Occipital lobe (tissue), 2 donors: Measurements from ENCODE around the gene ULK3. TPM values are rescaled to one million over a fixed set of nuclear protein-coding genes. Genes with fewer than 3 reads are reported as not detected.

Experiments used
- small RNA-seq: library from RNA; depleted of rRNA; stranded (forward); fragments of <200 nt; gene quantifications from one replicate; pipeline ENCODE3, GENCODE V24; 2014
- total RNA-seq: library from RNA; depleted of rRNA; stranded (reverse); fragments of >200 nt; gene quantifications from one replicate; pipeline ENCODE4 v1.2.3, GENCODE V29; 2014

The ULK3 gene
- total RNA-seq, 1 donor from 2014 or later = 32.4 TPM

Small RNAs within 50 kb of the gene (small RNA-seq; reads per million reads assigned to genes)
- gene CPLX3 = not detected
- not detected for gene MIR4513
- gene MIR6882 = 0.38 reads per million, percentile 32 among the genes with 10 or more reads in this experiment

Other genes with a start within 250 kb of the ULK3 start
- gene CLK3, start 227.3 kb downstream of the ULK3 start, total RNA-seq = 27.0 TPM
- gene EDC3, start 147.1 kb downstream of the ULK3 start, total RNA-seq = 12.9 TPM
- gene CYP1A1, start 117.6 kb downstream of the ULK3 start, total RNA-seq = 0.47 TPM
- not detected for gene CYP1A2, start 94.3 kb downstream of the ULK3 start, total RNA-seq
- gene CSK, start 61.1 kb downstream of the ULK3 start, total RNA-seq = 24.0 TPM
- not detected for gene LMAN1L, start 30.3 kb downstream of the ULK3 start, total RNA-seq
- 1.6 TPM for gene CPLX3, start 16.5 kb downstream of the ULK3 start, total RNA-seq
- 8.0 TPM for gene SCAMP2, start 30.2 kb upstream of the ULK3 start, total RNA-seq
- gene MPI, start 46.9 kb upstream of the ULK3 start, total RNA-seq = 37.9 TPM
- 64.6 TPM for gene FAM219B, start 63.7 kb upstream of the ULK3 start, total RNA-seq
- gene COX5A, start 94.9 kb upstream of the ULK3 start, total RNA-seq = 43.8 TPM
- gene RPP25, start 113.6 kb upstream of the ULK3 start, total RNA-seq = 6.4 TPM
- 51.3 TPM for gene SCAMP5, start 152.4 kb upstream of the ULK3 start, total RNA-seq
- 7.2 TPM for gene PPCDC, start 180.4 kb upstream of the ULK3 start, total RNA-seq